ENCODE data around the gene ZNF169.

- no peak for TF ChIP-seq CTCF (IDR thresholded peaks at IDR 0.05; ENCODE audit: insufficient read depth, low read length, poor library complexity, severe bottlenecking)
- TF ChIP-seq EZH2phosphoT487 (conservative IDR thresholded peaks at IDR 0.05; ENCODE audit: low read length), result no peak
Observed at GRCh38 chr9:94289691-94290090, 30.6 kb downstream of the ZNF169 start.

Data from SU-DHL-6 (cell line).